ENCODE measurements around the gene PUS1.

DNA sequence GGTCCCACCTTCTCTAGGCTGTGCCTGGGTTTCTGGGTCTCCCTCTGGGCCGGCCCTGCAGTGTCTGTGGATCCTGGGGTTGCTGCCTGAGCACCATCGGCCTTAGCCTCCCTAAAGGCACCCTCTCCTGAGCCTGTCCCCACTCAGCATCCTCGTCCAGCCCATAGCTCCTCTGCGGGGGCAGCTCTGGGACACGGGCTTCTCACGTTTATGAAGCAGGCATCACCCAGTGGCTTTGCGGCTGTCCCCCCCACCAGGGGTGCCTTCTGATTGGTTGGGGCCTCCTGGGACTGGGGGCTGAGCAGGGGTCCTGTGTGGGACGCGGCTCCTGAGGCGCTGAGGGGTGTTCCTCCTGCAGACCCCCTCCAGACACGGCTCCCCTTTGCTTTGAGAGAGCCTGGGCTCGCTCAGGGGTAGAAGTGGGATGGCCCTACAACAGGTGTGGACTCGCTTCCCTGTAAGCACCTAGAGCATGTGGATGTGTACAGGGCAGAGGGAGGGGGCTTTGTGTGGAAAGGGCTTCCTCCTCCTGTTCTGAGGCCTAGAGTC is 23.9 kb upstream of the PUS1 start:
- no peak for TF ChIP-seq EZH2 (IDR thresholded peaks at IDR 0.05; ENCODE audit: borderline replicate concordance, low read length)
- TF ChIP-seq, protein P1, sequence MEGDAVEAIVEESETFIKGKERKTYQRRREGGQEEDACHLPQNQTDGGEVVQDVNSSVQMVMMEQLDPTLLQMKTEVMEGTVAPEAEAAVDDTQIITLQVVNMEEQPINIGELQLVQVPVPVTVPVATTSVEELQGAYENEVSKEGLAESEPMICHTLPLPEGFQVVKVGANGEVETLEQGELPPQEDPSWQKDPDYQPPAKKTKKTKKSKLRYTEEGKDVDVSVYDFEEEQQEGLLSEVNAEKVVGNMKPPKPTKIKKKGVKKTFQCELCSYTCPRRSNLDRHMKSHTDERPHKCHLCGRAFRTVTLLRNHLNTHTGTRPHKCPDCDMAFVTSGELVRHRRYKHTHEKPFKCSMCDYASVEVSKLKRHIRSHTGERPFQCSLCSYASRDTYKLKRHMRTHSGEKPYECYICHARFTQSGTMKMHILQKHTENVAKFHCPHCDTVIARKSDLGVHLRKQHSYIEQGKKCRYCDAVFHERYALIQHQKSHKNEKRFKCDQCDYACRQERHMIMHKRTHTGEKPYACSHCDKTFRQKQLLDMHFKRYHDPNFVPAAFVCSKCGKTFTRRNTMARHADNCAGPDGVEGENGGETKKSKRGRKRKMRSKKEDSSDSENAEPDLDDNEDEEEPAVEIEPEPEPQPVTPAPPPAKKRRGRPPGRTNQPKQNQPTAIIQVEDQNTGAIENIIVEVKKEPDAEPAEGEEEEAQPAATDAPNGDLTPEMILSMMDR (IDR thresholded peaks at IDR 0.05; ENCODE audit: low read length): no peak

Measured in OCI-LY1 (cell line).